ENCODE measurements around the gene ZBTB20. TPM values are rescaled to one million over a fixed set of nuclear protein-coding genes. Genes with fewer than 3 reads are reported as not detected.

ZBTB20 gene
- total RNA-seq, 4 donors from 2014 or later, result 46.1 to 102 (median 81.9) TPM

DNA sequence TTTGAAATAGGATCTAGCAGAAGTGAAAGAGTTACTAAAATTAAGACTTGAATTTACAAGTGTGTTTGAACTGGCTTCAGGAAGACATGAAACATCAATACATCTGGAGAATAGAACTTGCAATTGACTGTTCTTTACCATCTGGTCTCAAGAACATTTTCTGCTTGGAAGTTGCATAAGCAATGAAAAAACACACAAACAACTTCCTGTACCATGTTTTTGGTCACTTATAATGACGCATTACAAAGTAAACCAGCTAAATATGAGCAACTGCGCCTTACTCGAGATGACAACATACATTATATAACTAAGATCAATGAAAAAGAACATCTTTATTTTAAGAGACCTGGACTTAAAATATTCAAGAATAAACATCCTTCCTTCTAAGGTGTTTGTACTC is 740.8 kb downstream of the ZBTB20 start:
- TF ChIP-seq, protein P1, sequence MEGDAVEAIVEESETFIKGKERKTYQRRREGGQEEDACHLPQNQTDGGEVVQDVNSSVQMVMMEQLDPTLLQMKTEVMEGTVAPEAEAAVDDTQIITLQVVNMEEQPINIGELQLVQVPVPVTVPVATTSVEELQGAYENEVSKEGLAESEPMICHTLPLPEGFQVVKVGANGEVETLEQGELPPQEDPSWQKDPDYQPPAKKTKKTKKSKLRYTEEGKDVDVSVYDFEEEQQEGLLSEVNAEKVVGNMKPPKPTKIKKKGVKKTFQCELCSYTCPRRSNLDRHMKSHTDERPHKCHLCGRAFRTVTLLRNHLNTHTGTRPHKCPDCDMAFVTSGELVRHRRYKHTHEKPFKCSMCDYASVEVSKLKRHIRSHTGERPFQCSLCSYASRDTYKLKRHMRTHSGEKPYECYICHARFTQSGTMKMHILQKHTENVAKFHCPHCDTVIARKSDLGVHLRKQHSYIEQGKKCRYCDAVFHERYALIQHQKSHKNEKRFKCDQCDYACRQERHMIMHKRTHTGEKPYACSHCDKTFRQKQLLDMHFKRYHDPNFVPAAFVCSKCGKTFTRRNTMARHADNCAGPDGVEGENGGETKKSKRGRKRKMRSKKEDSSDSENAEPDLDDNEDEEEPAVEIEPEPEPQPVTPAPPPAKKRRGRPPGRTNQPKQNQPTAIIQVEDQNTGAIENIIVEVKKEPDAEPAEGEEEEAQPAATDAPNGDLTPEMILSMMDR (IDR thresholded peaks at IDR 0.05), result no peak
- ATAC-seq (ENCODE audit: low FRiP score) (no peak), DNase-seq (ENCODE audit: low spot score) (no peak)

DNA sequence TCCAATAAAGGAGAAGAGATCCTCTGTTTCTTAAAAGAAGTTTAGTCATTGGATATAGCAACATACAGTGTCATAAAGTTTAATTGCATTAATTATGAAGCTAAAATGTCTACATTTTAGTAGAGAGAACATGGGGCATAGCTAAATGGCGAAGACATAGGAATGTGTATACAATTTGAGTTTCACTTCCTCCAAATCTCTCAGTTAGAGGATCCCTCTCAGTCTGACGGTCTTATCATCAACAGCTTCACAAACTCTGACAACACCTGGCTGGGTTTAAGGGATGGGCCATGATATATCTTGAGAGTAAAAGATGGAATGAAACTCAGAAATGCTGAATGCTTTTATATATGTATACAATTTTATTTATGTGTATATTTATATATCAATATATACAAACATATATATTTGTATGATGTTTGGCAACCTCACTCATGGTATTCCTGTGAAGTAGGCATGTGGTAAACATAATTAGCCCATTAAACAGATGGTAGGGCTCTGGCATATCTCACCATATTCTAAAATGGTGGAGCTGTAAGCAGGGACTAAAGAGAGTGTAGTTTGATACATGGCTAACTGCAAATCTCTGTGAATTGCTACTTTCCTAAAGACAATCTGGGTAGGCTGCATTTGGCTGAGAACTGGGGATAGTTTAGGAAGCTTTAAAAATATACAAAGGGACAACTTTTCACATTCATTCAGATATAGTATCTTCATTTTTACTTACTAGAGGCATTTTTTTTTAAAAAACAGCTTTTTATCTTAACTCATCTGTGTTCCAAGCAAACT is 741.7 kb downstream of the ZBTB20 start:
- TF ChIP-seq, protein P1 (IDR thresholded peaks at IDR 0.05), result no peak
- DNase-seq (ENCODE audit: low spot score), result no peak
- no peak for ATAC-seq (ENCODE audit: low FRiP score)

DNA sequence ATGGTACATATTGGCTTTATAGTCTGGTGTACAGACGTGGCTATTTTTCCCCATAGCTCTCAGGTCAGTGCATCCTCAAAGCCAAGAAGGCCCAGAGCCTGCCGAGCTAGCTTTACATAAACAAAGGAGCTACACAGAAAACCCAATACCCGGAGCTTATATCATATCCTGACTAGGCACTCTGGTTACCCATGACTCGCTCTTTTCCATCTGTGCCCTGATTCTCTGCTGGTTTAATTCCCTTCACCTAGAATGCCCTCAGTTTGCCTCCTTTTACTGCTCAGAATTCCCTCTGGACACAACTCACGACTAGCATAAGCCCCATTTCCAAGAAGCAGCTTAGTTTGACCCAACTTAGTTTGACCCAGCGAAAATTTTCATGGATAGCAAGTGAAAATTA is 742.5 kb downstream of the ZBTB20 start:
- no peak for ATAC-seq (ENCODE audit: low FRiP score)
- DNase-seq (ENCODE audit: low spot score), result no peak
- TF ChIP-seq, protein P1 (IDR thresholded peaks at IDR 0.05), result no peak

DNA sequence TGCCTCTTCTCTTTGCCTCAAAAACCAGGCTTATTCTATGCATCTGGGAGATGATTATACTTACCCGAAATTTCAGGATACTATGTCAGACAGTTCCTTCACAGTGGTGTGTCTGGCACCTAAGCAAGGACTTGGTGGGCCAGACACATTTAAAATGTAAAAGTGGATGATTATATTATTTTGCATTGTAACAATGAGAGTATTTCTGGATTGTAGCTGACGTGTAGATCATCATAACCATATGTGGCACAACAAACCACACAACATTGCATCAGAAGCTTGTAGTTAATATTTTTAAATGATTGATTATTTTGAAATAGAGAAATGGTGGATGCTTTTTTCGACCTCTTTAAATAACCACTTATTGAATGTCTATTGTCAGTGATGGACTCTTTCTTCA is 744.2 kb downstream of the ZBTB20 start:
- no peak for DNase-seq (ENCODE audit: low spot score)
- no peak for ATAC-seq (ENCODE audit: low FRiP score)
- TF ChIP-seq, protein P1 (IDR thresholded peaks at IDR 0.05), result no peak

DNA sequence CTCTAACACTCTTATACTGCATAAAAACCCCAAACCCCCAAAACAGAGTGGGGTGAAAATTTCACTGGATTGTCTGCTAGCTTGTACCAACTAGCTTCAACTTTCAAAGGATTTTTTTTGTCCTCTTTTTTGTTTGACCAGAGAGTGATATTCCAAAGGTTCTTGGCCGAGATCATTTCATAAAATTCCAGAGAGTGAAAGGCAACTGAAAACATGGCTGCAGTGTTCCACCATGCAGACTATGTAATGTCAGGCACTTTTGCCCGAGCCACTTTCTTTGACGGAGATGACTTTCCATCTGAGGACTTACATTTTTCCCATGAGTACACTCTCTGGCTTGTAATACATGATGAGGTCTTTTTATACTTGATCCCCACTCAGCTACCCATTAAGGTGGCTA is 745.7 kb downstream of the ZBTB20 start:
- no peak for DNase-seq (ENCODE audit: low spot score)
- ATAC-seq (ENCODE audit: low FRiP score), result no peak

DNA sequence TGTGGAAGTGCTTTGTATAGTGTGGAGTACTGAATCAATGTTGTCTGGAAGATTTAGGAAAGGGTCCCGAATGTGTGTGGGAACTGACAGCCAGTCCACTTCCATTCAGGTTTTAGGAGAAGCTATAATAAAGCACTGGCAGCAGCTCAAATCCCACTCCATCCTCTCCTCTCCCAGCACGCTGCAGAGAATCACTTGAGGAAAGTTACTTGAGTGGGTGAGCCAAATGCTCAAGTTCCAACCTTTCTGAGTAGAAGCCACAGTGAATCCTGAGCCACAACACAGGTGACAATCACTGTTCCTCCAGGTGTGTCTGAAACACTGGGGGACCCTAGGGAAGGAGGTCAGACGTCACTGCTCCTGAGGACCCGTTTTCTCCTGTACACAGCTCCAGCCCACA is 746.7 kb downstream of the ZBTB20 start:
- ATAC-seq (ENCODE audit: low FRiP score), result no peak
- TF ChIP-seq, protein P1 (IDR thresholded peaks at IDR 0.05), result no peak

More for the DNA sequence above, 745.7 kb downstream of the ZBTB20 start:
- TF ChIP-seq, protein P1 (IDR thresholded peaks at IDR 0.05), result no peak

DNA sequence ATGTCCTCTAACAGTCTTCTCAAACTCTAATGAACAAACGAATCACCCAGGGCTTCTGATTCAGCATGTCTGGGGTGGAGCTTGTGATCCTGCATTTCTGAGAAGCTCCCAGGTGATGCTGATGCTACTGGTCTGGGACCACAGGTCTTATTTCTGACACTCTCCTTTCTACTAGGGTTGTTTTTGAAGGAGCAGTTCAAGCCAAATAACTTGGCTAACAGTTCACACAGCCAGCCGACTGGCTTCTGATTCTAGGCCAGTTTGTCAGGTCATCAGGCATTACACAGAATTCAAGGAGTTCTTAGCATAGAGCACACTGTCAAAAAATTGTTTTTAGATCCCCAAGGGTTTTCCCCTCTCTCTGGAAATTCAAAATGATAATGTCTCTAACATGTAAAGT is 752.5 kb downstream of the ZBTB20 start:
- TF ChIP-seq, protein P1 (IDR thresholded peaks at IDR 0.05), result no peak
- no peak for ATAC-seq (ENCODE audit: low FRiP score)
- no peak for DNase-seq (ENCODE audit: low spot score)

More for the DNA sequence above, 746.7 kb downstream of the ZBTB20 start:
- DNase-seq (ENCODE audit: low spot score), result no peak

Data from omental fat pad (tissue), 4 donors.